Activated CD4-positive, alpha-beta T cell treated with anti-CD3 and anti-CD28 coated beads, Interleukin-2, Interleukin-4, amounts not matched to agents 100 ng/mL and 50 ng/mL, durations not matched to agents 16 hours and 8 hours (primary cell): ENCODE results near the gene BRWD1.
"Not testable (repeated sequence)": the region's sequence is repeated elsewhere in the genome, so short reads cannot be mapped to it uniquely, and the experiment has no call there.

Experiments used
- DNase-seq: peaks from one replicate; pipeline ENCODE4 v3.0.0-alpha.2; 2020; ENCODE audit warnings: low spot score

Gene BRWD1

DNA sequence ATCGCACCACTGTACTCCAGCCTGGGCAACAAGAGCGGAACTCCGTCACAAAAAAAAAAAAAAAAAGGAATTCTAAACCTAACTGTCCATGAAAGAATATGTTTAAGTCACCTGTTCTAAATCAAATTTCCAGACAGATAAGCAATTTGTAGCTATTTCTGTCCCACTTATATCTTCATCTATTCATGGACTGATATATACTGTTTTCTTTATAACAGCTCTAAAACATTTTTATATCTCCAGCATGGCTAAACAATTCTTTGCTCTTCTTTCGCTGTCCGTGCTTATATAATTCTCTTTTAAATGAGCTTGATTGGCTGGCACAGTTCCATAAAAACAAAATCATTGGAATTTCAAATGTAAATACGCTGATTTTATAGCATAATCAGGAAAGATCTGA is 30.5 kb downstream of the BRWD1 start:
- DNase-seq: no peak

DNA sequence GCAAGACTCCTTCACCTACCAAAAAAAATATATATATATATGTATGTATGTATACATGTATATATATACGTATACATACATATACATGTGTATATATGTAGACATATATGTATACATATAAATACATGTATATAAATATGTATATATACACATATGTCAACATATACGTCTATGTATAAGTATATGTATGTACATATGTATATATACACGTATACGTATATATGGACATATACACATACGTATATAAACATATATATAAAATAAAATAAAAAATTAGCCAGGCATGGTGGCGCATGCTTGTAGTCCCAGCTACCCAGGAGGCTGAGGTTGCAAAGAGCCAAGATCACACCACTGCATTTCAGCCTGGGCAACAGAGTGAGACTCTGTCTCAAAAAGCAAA is 31.6 kb downstream of the BRWD1 start:
- no peak for DNase-seq

DNA sequence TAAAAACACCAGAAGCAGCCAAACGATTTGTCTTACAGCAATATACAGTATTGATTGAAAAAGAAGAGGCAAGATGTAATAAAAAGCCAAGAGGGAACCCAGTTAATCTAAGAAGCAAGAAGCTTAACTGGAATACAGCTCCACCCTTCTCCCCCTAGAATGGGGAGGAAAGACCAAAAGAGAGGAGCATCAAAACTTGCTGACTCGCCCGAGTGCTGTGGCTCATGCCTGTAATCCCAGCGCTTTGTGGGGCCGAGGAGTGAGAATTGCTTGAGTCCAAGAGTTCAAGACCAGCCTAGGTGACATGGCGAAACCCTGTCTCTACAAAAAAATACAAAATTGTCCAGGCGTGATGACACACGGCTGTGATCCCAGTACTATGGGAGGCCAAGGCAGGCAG is 32.2 kb downstream of the BRWD1 start:
- no peak for DNase-seq

GRCh38 chr21:39269620-39270019 is 43.8 kb downstream of the BRWD1 start:
- no peak for DNase-seq

DNA sequence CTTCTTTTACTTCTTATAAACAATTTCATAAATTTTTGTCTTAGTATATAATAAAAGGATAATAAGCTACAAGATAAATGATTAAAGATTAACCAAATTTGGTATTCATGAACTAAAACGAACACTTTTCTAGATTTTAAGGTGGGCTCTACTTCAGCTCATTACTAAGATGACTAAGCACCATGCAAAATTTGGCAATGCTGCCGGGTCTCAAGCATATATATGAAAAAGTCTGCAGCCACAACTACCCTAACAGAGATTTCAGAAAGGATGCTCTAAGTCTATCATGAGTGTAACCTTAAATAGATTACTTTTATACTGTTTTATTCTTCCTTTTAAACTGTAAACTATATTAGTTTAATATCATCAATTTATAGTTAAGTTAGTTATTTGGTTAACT is 47.8 kb downstream of the BRWD1 start:
- DNase-seq: no peak

- no peak for DNase-seq
Observed at GRCh38 chr21:39263372-39263771, 50.1 kb downstream of the BRWD1 start.

GRCh38 chr21:39258207-39258606 is 55.2 kb downstream of the BRWD1 start:
- no peak for DNase-seq

- no peak for DNase-seq
Observed at GRCh38 chr21:39251326-39251725, 62.1 kb downstream of the BRWD1 start.

- DNase-seq: no peak
Observed at GRCh38 chr21:39238275-39238674, 75.2 kb downstream of the BRWD1 start.

GRCh38 chr21:39232861-39233291 is 80.6 kb downstream of the BRWD1 start:
- no peak for DNase-seq

DNA sequence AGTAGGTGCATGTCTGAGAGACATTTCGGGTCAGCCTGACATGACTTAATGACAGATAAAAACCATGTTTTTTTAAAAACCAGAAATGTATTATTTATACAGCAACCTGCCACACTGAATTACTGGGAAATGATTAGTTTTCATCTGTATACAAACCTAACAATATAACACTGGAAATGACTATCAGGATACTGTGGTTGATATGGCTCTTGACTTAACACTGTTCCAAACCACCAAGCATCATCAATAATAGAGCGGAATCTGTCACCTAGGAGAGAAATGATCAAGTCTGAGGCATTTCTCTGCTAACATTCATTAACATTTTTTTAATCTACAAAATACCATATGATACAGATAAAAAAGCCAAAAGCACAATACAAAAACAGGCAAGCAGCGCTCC is 88.5 kb downstream of the BRWD1 start:
- no peak for DNase-seq

DNA sequence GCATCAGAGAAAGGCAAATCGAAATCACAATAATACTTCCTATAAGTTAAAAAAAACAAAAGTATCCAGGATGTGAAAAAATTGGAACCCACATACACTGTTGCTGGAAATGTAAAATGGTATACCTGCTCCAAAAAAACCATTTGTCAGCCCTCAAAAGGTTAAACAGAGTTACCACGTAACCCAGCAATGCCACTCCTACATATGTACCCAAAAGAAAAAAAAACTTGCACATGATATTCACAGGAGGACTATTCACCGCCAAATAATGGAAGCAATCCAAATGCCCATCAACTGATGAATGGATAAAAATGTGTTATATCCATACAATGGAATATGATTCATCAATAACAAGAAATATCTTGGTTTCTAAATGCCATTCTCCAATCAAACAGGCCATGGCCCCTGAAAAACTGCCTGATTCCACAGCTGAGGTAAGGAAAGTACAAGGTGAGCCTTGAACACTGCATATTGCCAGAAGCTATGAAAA is 91.4 kb downstream of the BRWD1 start:
- DNase-seq: no peak

DNA sequence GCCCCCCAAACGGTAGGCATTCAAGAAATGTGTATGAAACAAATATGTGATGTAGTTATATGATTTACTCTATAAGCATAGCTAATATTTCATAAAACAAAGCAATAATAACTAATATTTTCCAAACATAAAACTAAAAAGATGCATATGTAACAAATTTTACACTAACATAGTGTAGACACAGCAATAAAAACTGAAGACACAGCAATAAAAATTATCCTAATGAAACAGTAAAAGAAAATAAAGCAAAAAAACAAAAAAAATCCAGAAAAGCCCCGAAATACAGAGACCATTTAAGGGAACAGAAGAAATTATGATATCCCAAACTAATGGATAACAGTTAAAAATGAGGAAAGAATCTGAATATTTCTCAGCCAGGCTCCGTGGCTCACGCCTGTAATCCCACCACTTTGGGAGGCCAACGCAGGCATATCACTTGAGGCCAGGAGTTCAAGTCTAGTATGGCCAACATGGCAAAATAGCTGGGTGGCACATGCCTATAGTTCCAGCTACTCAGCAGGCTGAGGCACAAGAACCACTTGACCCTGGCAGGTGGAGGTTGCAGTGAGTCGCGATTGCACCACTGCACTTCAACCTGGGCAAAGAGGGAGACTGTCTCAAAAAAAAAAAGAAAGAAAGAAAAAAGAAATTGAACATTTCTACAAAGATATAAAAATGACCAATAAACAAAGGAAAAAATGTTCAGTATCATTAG is 92.0 kb downstream of the BRWD1 start:
- no peak for DNase-seq

DNA sequence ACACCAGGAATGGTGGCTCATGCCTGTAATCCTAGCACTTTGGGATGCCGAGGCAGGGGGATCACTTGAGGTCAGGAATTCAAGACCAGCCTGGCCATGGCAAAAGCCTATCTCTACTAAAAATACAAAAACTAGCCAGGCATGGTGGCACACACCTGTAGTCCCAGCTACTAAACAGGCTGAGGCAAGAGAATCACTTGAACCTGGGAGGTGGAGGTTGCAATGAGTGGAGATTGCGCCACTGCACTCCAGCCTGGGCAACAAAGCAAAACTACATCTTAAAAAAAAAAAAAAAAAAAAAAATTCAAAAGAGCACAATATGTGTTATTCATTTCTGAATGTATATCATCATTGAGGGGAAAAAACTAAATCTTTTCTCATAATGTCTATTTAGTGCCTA is 92.6 kb downstream of the BRWD1 start:
- DNase-seq: not testable (repeated sequence)

GRCh38 chr21:39220150-39220549 is 93.3 kb downstream of the BRWD1 start:
- no peak for DNase-seq

DNA sequence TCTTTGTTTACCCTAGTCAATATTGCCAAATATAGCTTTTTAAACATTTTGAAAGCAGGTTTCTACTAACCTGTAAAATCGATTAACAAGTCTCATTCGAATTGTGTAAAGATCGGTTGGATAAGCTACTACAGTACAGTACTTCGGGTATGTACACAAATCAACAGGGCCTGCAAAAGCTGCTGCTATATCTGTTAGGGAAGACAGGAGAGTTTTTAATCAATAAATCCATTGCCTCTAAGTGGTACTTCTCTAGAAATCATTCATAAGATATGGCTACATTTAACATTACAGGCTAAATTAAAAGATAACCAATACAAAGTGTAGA is 95.4 kb downstream of the BRWD1 start:
- no peak for DNase-seq

GRCh38 chr21:39217356-39218081 is 95.9 kb downstream of the BRWD1 start:
- DNase-seq: no peak

DNA sequence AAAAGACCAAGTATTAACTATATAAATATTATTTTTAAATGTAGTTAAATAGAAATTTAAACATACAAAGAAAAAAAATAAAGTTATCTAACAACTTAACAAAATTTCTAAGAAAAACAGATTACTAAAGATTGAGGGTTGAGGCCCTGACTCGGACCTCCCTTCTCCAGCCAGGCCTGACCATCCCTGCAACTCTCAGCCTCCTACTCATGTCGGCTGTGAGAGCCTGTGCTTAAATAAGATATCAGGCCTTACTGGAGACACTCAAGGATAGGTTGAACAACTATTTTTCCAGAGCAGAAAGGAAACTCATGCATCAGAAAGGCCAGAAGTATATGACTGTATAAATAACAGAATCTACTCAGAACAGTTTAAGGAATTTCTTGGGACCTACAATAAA is 97.1 kb downstream of the BRWD1 start:
- DNase-seq: no peak

DNA sequence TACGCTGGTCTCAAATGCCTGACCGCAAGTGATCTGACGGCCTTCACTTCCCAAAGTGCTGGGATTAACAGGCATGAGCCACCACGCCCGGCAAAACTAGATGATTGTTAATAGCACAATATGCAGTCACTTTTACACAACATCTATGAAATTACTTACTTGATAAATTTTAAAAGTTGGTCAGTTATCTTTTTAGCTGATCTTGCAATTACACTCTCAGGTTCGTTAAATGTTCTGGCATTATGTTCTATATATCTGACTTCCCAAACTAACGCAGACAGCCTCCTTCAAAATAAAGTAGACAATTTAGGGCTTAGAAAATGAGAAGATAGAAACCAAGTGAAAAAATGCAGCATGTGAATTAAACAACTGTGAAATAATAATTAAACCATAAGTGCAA is 98.4 kb downstream of the BRWD1 start:
- no peak for DNase-seq

GRCh38 chr21:39209334-39209688 is 104.1 kb downstream of the BRWD1 start:
- no peak for DNase-seq

- no peak for DNase-seq
Observed at GRCh38 chr21:39208624-39209333, 104.7 kb downstream of the BRWD1 start.

DNA sequence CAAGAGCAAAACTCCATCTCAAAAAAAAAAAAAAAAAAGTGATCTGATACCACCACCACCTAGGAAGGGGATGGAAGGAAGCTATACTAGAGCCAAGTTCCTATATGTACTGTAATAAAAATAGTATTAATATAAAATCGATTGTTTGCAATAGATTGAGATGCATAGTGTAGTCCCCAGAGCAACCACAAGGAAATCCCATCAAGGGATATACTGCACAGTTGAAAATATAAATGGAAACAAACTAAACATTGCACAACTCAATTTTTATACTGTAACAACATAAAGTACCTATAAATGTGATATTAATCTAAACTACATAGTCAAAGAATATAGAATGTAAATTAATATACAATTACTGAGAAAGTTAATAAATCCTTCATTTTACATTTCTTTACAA is 109.3 kb downstream of the BRWD1 start:
- DNase-seq: no peak

DNA sequence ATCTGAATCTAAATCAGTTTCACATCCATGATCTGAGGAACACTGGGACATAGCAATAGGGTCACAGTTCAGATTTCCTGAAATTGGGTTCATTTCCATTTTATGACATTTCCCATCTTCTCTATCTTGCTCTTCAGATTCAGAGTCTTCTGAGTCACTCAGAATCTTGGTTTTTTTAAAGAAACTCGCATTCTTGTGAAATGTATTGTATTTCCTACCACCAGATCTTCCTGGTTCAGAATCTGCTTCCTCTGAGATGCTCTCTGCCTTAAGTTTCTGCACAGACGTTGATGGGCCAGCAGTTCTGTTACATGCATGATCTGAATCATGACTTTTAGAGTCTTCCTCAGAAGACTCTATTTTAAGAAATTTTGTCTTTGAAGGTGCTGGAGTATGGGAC is 114.6 kb downstream of the BRWD1 start:
- DNase-seq: no peak
